ENCODE results near the gene MYO16. TPM values are rescaled to one million over a fixed set of nuclear protein-coding genes. Genes with fewer than 3 reads are reported as not detected.

The MYO16 gene
- total RNA-seq, 3 donors from 2014 or later: 0.15 to 0.48 (median 0.33) TPM

- no peaks in the 10 kb centered on the region for H3K27me3 ChIP-seq
- intact Hi-C loops (cut with DNase I; ENCODE audit: low total_unique reads): no loop called here
- no peak for DNase-seq (ENCODE audit: low spot score in 2 of 2)
- H3K4me1 ChIP-seq: no peaks in the 10 kb centered on the region
- H3K27ac ChIP-seq: no peak overlapping the region
- no peaks in the 10 kb centered on the region for H3K9me3 ChIP-seq
- no peaks in the 10 kb centered on the region for H3K36me3 ChIP-seq
- TF ChIP-seq POLR2AphosphoS5 (IDR thresholded peaks at IDR 0.05) (no peak), POLR2A (IDR thresholded peaks at IDR 0.05) (no peak), CTCF (IDR thresholded peaks at IDR 0.05) (no peak)
- H3K4me3 ChIP-seq: no peak overlapping the region
Observed at GRCh38 chr13:108711386-108711785, 82.0 kb downstream of the MYO16 start.

GRCh38 chr13:108725471-108725870, 96.1 kb downstream of the MYO16 start:
- H3K9me3 ChIP-seq: no peaks in the 10 kb centered on the region
- no peak for DNase-seq (ENCODE audit: low spot score in 2 of 2)
- no peaks in the 10 kb centered on the region for H3K36me3 ChIP-seq
- H3K27me3 ChIP-seq: no peaks in the 10 kb centered on the region
- TF ChIP-seq CTCF (IDR thresholded peaks at IDR 0.05) (no peak), POLR2A (IDR thresholded peaks at IDR 0.05) (no peak), POLR2AphosphoS5 (IDR thresholded peaks at IDR 0.05) (no peak)
- H3K4me1 ChIP-seq: no peaks in the 10 kb centered on the region
- H3K4me3 ChIP-seq: no peak overlapping the region
- intact Hi-C loops (cut with DNase I; ENCODE audit: low total_unique reads): no loop called here
- H3K27ac ChIP-seq: no peak overlapping the region

GRCh38 chr13:108728370-108728769, 99.0 kb downstream of the MYO16 start:
- H3K27me3 ChIP-seq: no peaks in the 10 kb centered on the region
- intact Hi-C loops (cut with DNase I; ENCODE audit: low total_unique reads): no loop called here
- H3K4me1 ChIP-seq: no peaks in the 10 kb centered on the region
- no peaks in the 10 kb centered on the region for H3K36me3 ChIP-seq
- DNase-seq (ENCODE audit: low spot score in 2 of 2): no peak
- TF ChIP-seq POLR2AphosphoS5 (IDR thresholded peaks at IDR 0.05): no peak
- TF ChIP-seq CTCF (IDR thresholded peaks at IDR 0.05): no peak
- TF ChIP-seq POLR2A (IDR thresholded peaks at IDR 0.05): no peak
- no peaks in the 10 kb centered on the region for H3K9me3 ChIP-seq
- H3K27ac ChIP-seq: no peak overlapping the region
- no peak overlapping the region for H3K4me3 ChIP-seq

- Histone ChIP-seq H3K4me3 (no peak overlapping the region), H3K4me1 (no peaks in the 10 kb centered on the region), H3K9me3 (no peaks in the 10 kb centered on the region), H3K36me3 (no peaks in the 10 kb centered on the region), H3K27me3 (no peaks in the 10 kb centered on the region), H3K27ac (no peak overlapping the region)
- TF ChIP-seq POLR2AphosphoS5 (IDR thresholded peaks at IDR 0.05): no peak
- intact Hi-C loops (cut with DNase I; ENCODE audit: low total_unique reads): no loop called here
- DNase-seq (ENCODE audit: low spot score in 2 of 2): no peak
Observed at GRCh38 chr13:108733022-108733560, 103.7 kb downstream of the MYO16 start.

- H3K4me1 ChIP-seq: no peaks in the 10 kb centered on the region
- intact Hi-C loops (cut with DNase I; ENCODE audit: low total_unique reads): no loop called here
- no peak for DNase-seq (ENCODE audit: low spot score in 2 of 2)
- H3K27me3 ChIP-seq: no peaks in the 10 kb centered on the region
- no peaks in the 10 kb centered on the region for H3K36me3 ChIP-seq
- H3K4me3 ChIP-seq: no peak overlapping the region
- no peak overlapping the region for H3K27ac ChIP-seq
- no peaks in the 10 kb centered on the region for H3K9me3 ChIP-seq
- TF ChIP-seq POLR2A (IDR thresholded peaks at IDR 0.05) (no peak), CTCF (IDR thresholded peaks at IDR 0.05) (no peak), POLR2AphosphoS5 (IDR thresholded peaks at IDR 0.05) (no peak)
Observed at GRCh38 chr13:108734676-108735075, 105.3 kb downstream of the MYO16 start.

- no peak for TF ChIP-seq POLR2AphosphoS5 (IDR thresholded peaks at IDR 0.05)
- TF ChIP-seq CTCF (IDR thresholded peaks at IDR 0.05): no peak
- TF ChIP-seq POLR2A (IDR thresholded peaks at IDR 0.05): no peak
- Histone ChIP-seq H3K27me3 (no peaks in the 10 kb centered on the region), H3K4me1 (no peaks in the 10 kb centered on the region), H3K4me3 (no peak overlapping the region), H3K36me3 (no peaks in the 10 kb centered on the region), H3K27ac (no peak overlapping the region), H3K9me3 (no peaks in the 10 kb centered on the region)
- no peak for DNase-seq (ENCODE audit: low spot score in 2 of 2)
- intact Hi-C loops (cut with DNase I; ENCODE audit: low total_unique reads): no loop called here
Observed at GRCh38 chr13:108741930-108742329, 112.5 kb downstream of the MYO16 start.

All from breast epithelium (tissue), 4 donors.